ENCODE results near the gene LINC01488.
A peak's percentile ranks its signal among the peaks of the same experiment; 100 is the strongest.

The LINC01488 gene

GRCh38 chr11:69481393-69481844, at the start of gene LINC01488:
Gene LINC01488 (plus strand): TSS chr11:69481663.
- no peak for DNase-seq (ENCODE audit: insufficient read length, low spot score)
- no peak for FAIRE-seq

DNA sequence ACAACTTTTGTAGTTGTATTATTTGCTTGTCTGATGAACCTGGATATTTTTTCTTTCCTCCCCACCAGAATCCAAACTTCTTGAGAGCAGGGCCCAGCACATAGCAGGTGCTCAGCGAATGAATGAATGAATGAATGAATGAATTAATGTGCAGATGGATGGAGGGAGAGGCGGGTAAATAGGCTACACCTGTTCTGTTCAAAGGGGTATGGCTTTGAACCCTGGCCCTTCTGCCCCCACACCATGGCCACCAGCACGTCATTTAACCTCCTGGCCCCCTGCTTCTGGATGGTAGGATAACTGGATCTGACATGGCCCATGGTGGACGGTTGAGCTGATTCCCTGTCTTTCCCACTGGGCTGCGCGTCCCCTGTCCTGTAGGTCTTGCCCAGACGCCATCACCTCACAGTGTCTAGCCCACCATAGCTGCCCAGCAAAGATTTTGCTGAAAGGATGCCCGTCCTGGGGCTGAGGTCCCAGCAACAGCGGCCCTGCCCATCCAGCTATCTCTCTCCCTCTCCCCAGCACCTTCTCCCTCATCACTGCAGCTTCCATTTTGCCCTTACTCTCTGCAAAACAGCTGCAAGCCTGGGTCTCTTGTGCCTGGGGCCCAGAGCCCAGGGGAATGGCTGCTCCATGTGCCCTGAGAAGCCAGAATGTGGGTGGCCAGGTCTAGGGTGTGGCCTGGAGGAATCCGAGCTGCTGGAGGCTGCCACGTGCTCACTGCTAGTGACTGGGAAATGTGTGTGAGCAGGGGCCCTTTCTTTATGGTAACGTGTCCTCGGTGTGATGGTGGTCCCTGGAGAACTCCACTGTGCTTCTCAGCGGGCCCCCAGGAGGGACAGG, 49.3 kb upstream of the LINC01488 start:
- no peak for FAIRE-seq

GRCh38 chr11:69433741-69434140, 47.7 kb upstream of the LINC01488 start:
- no peak for DNase-seq (ENCODE audit: insufficient read length, low spot score)

More for the DNA sequence above, 49.3 kb upstream of the LINC01488 start:
- no peak for DNase-seq (ENCODE audit: insufficient read length, low spot score)

GRCh38 chr11:69434471-69434931, 47.0 kb upstream of the LINC01488 start:
- no peak for FAIRE-seq
- DNase-seq (ENCODE audit: insufficient read length, low spot score), result no peak

More at GRCh38 chr11:69433741-69434140, 47.7 kb upstream of the LINC01488 start:
- FAIRE-seq, result no peak

- FAIRE-seq, result no peak
- DNase-seq (ENCODE audit: insufficient read length, low spot score), result no peak
Measured at GRCh38 chr11:69435161-69435986, 46.1 kb upstream of the LINC01488 start.

DNA sequence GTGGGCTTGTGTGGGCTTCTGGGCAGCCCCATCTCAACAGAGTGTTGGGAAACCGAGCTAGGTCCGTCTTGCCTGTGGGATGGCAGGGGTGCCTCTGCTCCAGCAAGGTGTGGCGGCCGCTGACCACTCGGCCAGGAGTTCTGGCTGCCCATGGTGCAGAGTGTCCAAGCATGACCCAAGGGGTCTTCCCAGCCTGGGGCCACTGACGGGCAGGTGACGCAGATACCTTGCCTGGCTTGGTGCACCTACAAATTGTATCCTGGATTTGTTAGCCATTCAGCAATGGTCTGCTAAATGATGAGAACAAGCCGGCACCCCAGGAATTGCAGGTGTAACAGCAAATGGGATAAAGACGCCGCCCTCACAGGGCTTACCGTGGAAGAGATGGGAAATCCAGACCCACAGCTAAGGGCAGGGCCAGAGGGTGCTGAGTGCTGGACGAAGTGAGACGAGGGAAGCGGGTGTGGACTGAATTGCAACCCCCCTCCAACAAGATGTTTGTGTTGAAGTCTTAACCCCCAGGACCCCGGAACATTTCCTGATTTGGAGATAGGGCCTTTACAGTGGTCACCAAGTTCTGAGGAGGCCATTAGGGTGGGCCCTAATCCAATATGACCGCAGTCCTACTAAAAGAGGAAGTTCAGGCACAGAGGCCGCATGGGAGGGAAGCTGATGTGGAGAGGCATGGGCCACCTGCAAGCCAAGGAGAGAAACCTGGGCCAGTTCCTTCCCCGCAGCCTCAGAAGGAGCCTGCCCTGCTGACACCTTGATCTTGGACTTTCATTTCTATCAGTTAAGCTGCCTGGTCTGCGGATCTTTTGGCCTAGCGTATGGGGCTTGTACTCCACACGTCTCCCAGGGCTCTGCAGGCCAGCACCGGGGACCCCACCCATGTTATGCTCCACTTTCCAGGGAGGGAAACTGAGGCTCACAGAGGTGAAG, 45.2 kb upstream of the LINC01488 start:
- no peak for FAIRE-seq
- no peak for DNase-seq (ENCODE audit: insufficient read length, low spot score)

DNA sequence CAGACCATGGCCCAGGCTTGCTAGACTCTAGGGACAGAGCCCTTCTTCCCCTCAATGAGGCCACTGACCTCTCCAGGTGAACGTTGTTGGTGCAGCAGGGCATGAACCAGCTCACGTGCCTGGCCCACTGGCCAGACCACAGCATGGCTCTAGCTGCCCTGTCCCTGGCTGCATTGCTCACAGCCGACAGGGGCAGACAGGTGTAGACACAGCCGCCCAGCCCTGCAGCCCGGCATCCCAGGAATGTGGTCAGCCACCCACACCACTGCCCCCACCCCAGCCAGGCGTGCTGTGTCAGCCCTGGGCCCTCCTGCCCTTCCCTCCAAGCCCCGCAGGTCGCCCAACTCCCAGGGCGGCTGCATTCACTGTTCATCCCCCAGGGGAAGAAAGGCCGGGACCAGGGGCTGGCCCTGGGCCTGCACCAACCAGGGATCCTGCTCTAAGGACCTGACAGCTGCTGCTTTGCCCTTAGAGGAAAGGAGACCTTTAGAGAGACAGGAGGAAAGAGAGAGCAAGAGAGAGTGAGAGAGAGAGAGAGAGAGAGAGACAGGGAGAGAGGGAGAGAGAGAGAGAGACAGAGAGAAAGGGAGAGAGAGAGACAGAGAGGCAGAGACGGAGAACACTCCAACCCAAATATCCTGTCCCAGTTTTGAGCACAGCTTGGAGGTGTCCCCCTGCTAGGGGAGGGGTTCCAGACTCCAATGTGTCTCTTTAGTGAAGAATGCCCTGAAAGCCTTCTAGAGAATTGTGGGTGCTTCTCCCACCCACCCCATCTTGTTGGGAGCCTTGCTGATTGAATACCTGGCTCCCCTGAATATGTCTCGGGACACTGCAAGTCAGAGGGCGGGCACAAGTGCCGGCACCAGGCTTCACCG, 44.2 kb upstream of the LINC01488 start:
- FAIRE-seq, result no peak
- DNase-seq (ENCODE audit: insufficient read length, low spot score), result no peak

GRCh38 chr11:69437876-69438205, 43.6 kb upstream of the LINC01488 start:
- no peak for FAIRE-seq
- no peak for DNase-seq (ENCODE audit: insufficient read length, low spot score)

DNA sequence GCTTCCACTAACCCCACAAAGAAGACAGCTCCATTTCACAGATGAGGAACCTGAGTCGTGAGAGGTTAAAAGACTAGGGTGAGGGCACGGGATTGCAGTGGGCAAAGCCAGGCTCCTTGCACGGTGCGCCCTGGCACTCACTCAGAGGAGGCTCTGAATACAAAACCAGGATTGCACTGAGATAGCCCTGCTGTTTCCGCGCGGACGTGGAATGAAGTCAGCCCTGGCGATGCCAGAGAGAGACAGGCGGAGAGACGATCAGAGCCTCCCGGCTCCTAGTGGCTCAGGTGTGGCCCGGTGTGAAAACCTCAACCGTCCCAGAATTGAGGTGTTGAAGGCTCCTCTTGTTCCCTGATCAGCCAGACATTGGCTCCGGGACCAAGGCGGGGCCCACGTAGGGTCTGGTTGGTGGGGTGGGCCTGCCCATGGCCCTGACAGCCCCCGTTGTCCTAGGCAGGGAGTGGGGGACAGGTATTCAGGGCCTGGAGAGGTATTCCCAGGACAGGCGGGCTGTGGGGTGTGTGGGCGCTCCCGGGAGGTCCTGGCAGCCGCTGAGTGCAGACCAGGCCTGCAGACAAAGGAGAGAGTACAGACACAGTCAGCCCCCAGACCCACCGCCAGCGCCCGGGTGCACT, 43.1 kb upstream of the LINC01488 start:
- no peak for FAIRE-seq
- DNase-seq (ENCODE audit: insufficient read length, low spot score), result no peak

DNA sequence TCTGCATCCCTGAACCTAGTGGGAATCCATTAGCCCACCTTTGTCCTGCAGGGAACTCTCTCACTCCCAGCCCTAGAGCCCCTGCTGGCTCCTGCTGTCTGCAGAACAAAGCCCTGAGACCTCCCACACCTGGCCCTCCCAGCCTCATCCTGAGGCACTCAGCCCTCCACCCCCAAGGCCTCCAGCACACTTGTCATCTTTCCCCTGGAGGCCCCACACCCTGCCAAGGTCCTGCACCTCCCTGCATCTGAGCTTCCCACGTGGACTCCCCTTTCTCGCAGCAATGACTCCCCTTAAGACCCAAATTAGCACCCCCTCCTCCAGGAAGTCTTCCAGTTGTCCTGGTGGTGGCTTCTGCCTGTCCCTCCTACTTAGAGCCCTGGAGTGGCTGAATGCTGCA, 42.3 kb upstream of the LINC01488 start:
- no peak for FAIRE-seq
- DNase-seq (ENCODE audit: insufficient read length, low spot score), result no peak

GRCh38 chr11:69439651-69440464, 41.6 kb upstream of the LINC01488 start:
- DNase-seq (ENCODE audit: insufficient read length, low spot score) (no peak), FAIRE-seq (no peak)

GRCh38 chr11:69440876-69441275, 40.6 kb upstream of the LINC01488 start:
- no peak for FAIRE-seq

DNA sequence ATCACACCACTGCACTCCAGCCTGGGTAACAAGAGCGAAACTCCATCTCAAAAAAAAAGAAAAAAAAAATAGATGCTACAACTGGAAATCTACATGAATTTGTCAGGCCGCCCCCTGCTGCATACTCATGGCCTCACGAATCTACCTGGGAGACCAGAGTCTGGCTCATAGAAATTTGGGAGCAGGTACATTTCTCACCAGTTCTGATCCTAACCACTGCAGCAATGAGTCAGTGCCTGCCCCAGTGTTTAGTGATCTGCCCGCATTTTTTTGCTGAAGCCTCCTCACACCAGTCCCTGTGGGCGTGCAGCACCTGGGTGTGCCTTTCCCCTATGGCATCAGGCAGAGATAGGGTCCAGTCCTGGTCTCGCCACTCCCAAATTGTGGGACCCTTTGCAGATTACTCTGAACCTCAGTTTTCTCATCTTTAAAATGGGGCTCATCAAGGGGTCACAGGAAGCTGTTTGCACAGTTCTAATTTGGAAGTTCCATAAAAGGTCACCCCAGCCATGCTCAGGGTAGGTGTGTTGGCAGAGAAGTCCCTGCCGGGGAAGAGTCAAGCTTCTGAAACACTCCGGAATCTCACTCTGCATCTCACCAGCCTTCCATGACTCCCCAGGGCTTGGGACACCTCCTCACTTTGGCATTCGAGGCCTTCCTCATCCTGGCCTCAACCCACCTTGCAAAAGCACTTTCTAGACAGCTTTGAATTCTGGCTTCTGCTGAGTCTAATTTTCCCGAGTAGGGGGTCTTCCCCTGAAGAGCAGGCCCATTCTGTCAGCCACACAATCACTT, 39.3 kb upstream of the LINC01488 start:
- no peak for DNase-seq (ENCODE audit: insufficient read length, low spot score)
- FAIRE-seq, result no peak

More at GRCh38 chr11:69440876-69441275, 40.6 kb upstream of the LINC01488 start:
- no peak for DNase-seq (ENCODE audit: insufficient read length, low spot score)

GRCh38 chr11:69442807-69443137, 38.7 kb upstream of the LINC01488 start:
- FAIRE-seq (no peak), DNase-seq (ENCODE audit: insufficient read length, low spot score) (no peak)

DNA sequence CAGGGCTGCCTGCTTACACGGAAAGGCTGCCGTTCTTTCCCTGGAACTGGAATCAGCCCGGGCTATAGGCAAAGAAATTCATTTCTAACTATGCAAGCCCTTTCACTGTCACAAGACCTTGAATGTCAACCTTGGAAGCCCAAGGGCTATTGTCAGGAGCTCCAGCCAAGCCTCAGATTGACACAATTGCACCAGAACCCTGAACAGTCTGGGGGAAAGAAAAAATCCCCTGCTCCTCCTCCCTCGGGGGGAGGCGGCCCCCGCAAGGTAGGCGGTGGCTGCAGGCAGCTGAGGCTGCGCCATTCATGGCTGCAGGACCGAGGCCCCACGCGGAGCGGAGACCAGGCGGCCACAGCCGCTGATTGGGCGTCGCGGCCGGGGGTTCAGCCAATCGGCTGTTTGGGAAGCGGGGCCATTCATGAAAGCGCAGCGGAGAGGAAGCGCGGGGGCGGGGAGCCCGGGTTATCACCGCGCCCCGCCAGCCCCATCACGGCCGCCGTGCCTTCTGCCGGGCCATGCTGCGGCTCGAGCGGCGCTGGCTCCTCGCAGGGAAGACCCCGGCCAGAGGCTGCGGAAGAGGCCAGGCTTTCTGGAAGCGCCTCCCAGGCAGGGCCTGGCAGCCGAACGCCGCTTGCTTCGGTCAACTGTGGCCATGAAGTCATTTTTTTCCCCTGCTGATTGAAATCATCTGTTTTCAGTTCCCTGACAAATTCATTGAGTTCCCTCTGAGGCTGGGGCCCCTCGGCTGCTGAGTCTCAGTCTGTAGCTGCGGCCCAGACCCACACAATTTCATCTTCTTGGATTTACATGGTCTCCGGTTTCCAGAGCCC, 38.1 kb upstream of the LINC01488 start:
- peak; percentile 28 for FAIRE-seq
- peak; percentile 86 for DNase-seq (ENCODE audit: insufficient read length, low spot score)

DNA sequence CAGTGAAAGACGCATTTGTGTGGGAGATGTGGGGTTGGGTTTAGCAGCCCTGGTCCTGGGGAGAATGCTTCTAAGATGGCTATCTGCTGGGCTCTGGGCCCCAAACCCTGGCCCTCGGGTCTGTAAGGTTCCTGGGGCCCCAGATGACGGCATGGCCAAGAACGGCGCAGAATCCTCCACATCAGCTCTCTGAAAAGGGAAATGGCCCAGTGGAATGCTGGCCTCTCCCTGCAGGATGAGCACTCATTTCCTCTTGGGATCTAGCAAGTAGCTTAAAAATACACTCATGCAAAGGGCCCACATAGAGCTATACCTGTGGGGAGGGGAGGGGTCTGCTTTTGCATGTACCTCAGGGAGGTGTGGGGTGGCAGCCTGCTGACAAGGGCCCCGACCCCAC, 37.5 kb upstream of the LINC01488 start:
- DNase-seq (ENCODE audit: insufficient read length, low spot score) (no peak), FAIRE-seq (no peak)
